ENCODE measurements around the gene SKAP1. TPM values are rescaled to one million over a fixed set of nuclear protein-coding genes. Genes with fewer than 3 reads are reported as not detected.
"Not testable (repeated sequence)": the region's sequence is repeated elsewhere in the genome, so short reads cannot be mapped to it uniquely, and the experiment has no call there.

SKAP1 gene
- total RNA-seq, 1 donor from 2014 or later: 0.27 TPM

GRCh38 chr17:48347177-48347576 is 82.8 kb downstream of the SKAP1 start:
- no peak for TF ChIP-seq CTCF (IDR thresholded peaks at IDR 0.05; ENCODE audit: borderline replicate concordance)
- Histone ChIP-seq H3K36me3 (no peaks in the 10 kb centered on the region), H3K27ac (replicated peaks) (no peak overlapping the region), H3K4me3 (no peak overlapping the region), H3K4me1 (no peaks in the 10 kb centered on the region), H3K9me3 (replicated peaks) (no peaks in the 10 kb centered on the region), H3K27me3 (ENCODE audit: low read depth) (peaks cover 87% of the 10 kb centered on the region)
- no peak for DNase-seq
- intact Hi-C loops (cut with micrococcal nuclease): no loop called here

GRCh38 chr17:48344251-48344650 is 85.8 kb downstream of the SKAP1 start:
- Histone ChIP-seq H3K27ac (replicated peaks) (no peak overlapping the region), H3K9me3 (replicated peaks) (no peaks in the 10 kb centered on the region), H3K36me3 (no peaks in the 10 kb centered on the region), H3K27me3 (ENCODE audit: low read depth) (peaks cover 87% of the 10 kb centered on the region), H3K4me3 (no peak overlapping the region), H3K4me1 (no peaks in the 10 kb centered on the region)
- intact Hi-C loops (cut with micrococcal nuclease): no loop called here
- no peak for DNase-seq
- TF ChIP-seq CTCF (IDR thresholded peaks at IDR 0.05; ENCODE audit: borderline replicate concordance): no peak

- no peak for DNase-seq
- TF ChIP-seq CTCF (IDR thresholded peaks at IDR 0.05; ENCODE audit: borderline replicate concordance): no peak
- Histone ChIP-seq H3K4me3 (no peak overlapping the region), H3K27me3 (ENCODE audit: low read depth) (peaks cover 87% of the 10 kb centered on the region), H3K27ac (replicated peaks) (no peak overlapping the region), H3K9me3 (replicated peaks) (no peaks in the 10 kb centered on the region), H3K4me1 (no peaks in the 10 kb centered on the region), H3K36me3 (no peaks in the 10 kb centered on the region)
- intact Hi-C loops (cut with micrococcal nuclease): no loop called here
Measured at GRCh38 chr17:48340916-48341315, 89.1 kb downstream of the SKAP1 start.

GRCh38 chr17:48338720-48339119 is 91.3 kb downstream of the SKAP1 start:
- no peak for TF ChIP-seq CTCF (IDR thresholded peaks at IDR 0.05; ENCODE audit: borderline replicate concordance)
- H3K4me1 ChIP-seq: no peaks in the 10 kb centered on the region
- H3K36me3 ChIP-seq: no peaks in the 10 kb centered on the region
- peaks cover 93% of the 10 kb centered on the region for H3K27me3 ChIP-seq (ENCODE audit: low read depth)
- intact Hi-C loops (cut with micrococcal nuclease): loop anchor here (10.0 kb wide), 1 partner anchor 276 kb away; the partner anchor contains the start of genes HOXB7 and HOXB8
- no peak overlapping the region for H3K4me3 ChIP-seq
- no peaks in the 10 kb centered on the region for H3K9me3 ChIP-seq (replicated peaks)
- no peak for DNase-seq
- H3K27ac ChIP-seq (replicated peaks): no peak overlapping the region

- not testable (repeated sequence) for H3K4me3 ChIP-seq; H3K36me3 ChIP-seq; DNase-seq; H3K27ac ChIP-seq (replicated peaks); H3K4me1 ChIP-seq; H3K9me3 ChIP-seq (replicated peaks)
- intact Hi-C loops (cut with micrococcal nuclease): loop anchor here (10.0 kb wide), 1 partner anchor 277 kb away; the partner anchor contains the start of genes HOXB7 and HOXB8
- peaks cover 98% of the 10 kb centered on the region for H3K27me3 ChIP-seq (ENCODE audit: low read depth)
Measured at GRCh38 chr17:48337903-48338302, 92.1 kb downstream of the SKAP1 start.

GRCh38 chr17:48336986-48337385 is 93.0 kb downstream of the SKAP1 start:
- no peaks in the 10 kb centered on the region for H3K9me3 ChIP-seq (replicated peaks)
- H3K27ac ChIP-seq (replicated peaks): no peak overlapping the region
- DNase-seq: no peak
- no peaks in the 10 kb centered on the region for H3K4me1 ChIP-seq
- peaks cover 98% of the 10 kb centered on the region for H3K27me3 ChIP-seq (ENCODE audit: low read depth)
- intact Hi-C loops (cut with micrococcal nuclease): loop anchor here (10.0 kb wide), 1 partner anchor 278 kb away; the partner anchor contains the start of genes HOXB7 and HOXB8
- no peak for TF ChIP-seq CTCF (IDR thresholded peaks at IDR 0.05; ENCODE audit: borderline replicate concordance)
- no peaks in the 10 kb centered on the region for H3K36me3 ChIP-seq
- H3K4me3 ChIP-seq: no peak overlapping the region
